Fibroblast of lung (primary cell): ENCODE data around the gene TBC1D8.

Source experiments
- EZH2 ChIP-seq: IDR thresholded peaks from 2 replicates; pipeline ENCODE4 v1.5.1; 2012; ENCODE audit warnings: low read length, control low read depth, mild to moderate bottlenecking; ENCODE audit errors: missing control alignments
- TF ChIP-seq, protein P1 (sequence below), 2 donors: IDR thresholded peaks in 1 of 2; conservative IDR thresholded peaks in 1 of 2; 1 replicate in 1 of 2; 2 replicates in 1 of 2; pipeline ENCODE4 v1.5.1; 2011 to 2012; ENCODE audit warnings: low read length in 2 of 2, control low read depth in 1 of 2, inconsistent platforms in 1 of 2, low read depth in 1 of 2, mild to moderate bottlenecking in 1 of 2

DNA sequence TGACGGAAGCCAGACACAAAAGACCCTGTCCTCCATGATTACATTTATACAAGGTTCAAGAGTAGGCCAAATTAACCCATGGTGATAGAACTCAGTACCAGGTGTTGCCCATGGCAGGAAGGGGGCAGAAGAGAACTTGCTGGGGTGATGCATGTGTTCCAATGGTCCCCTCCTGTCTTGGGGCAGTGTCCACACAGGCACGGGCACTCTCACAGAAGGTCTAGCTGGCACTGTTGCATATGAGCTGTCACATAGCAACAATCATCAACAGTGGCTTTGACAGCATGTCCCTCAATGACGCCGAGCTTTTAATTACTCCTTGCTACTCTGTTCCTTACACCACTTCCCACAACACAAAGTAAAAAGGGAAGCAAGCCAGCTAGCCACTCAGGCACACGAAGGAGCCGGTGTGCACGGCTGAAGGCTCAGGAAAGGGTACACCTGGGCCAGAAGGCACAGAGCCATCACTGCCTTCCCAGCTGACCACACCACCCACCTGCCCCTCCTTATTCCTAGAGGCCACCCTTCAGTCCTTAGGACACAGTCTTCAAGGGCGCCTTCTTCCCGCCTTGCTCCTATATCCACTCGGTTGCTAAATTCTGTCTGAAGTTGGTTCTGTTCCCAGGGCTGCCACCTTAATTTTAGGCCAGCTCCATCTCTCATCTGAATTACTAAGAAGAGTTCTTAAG, 120.2 kb downstream of the TBC1D8 start:
- TF ChIP-seq, protein P1, sequence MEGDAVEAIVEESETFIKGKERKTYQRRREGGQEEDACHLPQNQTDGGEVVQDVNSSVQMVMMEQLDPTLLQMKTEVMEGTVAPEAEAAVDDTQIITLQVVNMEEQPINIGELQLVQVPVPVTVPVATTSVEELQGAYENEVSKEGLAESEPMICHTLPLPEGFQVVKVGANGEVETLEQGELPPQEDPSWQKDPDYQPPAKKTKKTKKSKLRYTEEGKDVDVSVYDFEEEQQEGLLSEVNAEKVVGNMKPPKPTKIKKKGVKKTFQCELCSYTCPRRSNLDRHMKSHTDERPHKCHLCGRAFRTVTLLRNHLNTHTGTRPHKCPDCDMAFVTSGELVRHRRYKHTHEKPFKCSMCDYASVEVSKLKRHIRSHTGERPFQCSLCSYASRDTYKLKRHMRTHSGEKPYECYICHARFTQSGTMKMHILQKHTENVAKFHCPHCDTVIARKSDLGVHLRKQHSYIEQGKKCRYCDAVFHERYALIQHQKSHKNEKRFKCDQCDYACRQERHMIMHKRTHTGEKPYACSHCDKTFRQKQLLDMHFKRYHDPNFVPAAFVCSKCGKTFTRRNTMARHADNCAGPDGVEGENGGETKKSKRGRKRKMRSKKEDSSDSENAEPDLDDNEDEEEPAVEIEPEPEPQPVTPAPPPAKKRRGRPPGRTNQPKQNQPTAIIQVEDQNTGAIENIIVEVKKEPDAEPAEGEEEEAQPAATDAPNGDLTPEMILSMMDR (conservative IDR thresholded peaks at IDR 0.05 in 1 of 2, IDR thresholded peaks at IDR 0.05 in 1 of 2; ENCODE audit: low read depth in 1 of 2, low read length in 2 of 2), result no peak
- TF ChIP-seq EZH2, result no peak
